DOHH2 (cell line): ENCODE results near the gene WFDC1.

Source experiments
- H3F3A ChIP-seq: fragments of 200-600 bp; sonication (generic), shearing (Covaris generic); 2 replicates; pipeline ENCODE4 v1.6.0; 2016; ENCODE audit warnings: antibody characterized with exemption, mild to moderate bottlenecking; ENCODE audit not compliant: control insufficient read depth, insufficient read depth
- H3K27ac ChIP-seq: fragments of 200-600 bp; sonication (generic); 2 replicates; pipeline ENCODE4 v1.5.1; 2014; ENCODE audit warnings: low read depth, mild to moderate bottlenecking, low read length, moderate library complexity
- H3K27me3 ChIP-seq: fragments of 200-600 bp; sonication (generic); 2 replicates; pipeline ENCODE4 v1.6.1; 2014; ENCODE audit warnings: mild to moderate bottlenecking, low read length, mixed read lengths; ENCODE audit not compliant: control insufficient read depth
- H3K36me3 ChIP-seq: fragments of 200-600 bp; sonication (generic); 2 replicates; pipeline ENCODE4 v1.6.1; 2014; ENCODE audit warnings: mild to moderate bottlenecking, low read length, moderate library complexity, mixed read lengths; ENCODE audit not compliant: control insufficient read depth
- H3K4me1 ChIP-seq: fragments of 200-600 bp; sonication (generic); 2 replicates; pipeline ENCODE4 v1.6.1; 2014; ENCODE audit warnings: mild to moderate bottlenecking, low read length, mixed read lengths; ENCODE audit not compliant: control insufficient read depth
- H3K4me2 ChIP-seq: fragments of 200-600 bp; sonication (generic); 2 replicates; pipeline ENCODE4 v1.6.0; 2014; ENCODE audit warnings: mild to moderate bottlenecking, low read length, moderate library complexity
- H3K4me3 ChIP-seq: fragments of 200-600 bp; sonication (generic); 2 replicates; pipeline ENCODE4 v1.5.1; 2014; ENCODE audit warnings: mild to moderate bottlenecking, low read length, mixed read lengths
- H3K79me2 ChIP-seq: fragments of 200-600 bp; sonication (generic); 2 replicates; pipeline ENCODE4 v1.6.1; 2014; ENCODE audit warnings: mild to moderate bottlenecking, low read length, mixed read lengths; ENCODE audit not compliant: control insufficient read depth
- H3K9me2 ChIP-seq: fragments of 200-600 bp; sonication (generic); replicated peaks from 2 replicates; pipeline ENCODE4 v1.6.1; 2014; ENCODE audit warnings: mild to moderate bottlenecking, low read length, mixed read lengths; ENCODE audit not compliant: control insufficient read depth
- H3K9me3 ChIP-seq: fragments of 200-600 bp; sonication (generic); 2 replicates; pipeline ENCODE4 v1.6.1; 2014; ENCODE audit warnings: antibody characterized with exemption, low read length, mixed read lengths; ENCODE audit not compliant: control insufficient read depth, insufficient read depth
- H4K20me1 ChIP-seq: fragments of 200-600 bp; sonication (generic); 2 replicates; pipeline ENCODE4 v1.6.0; 2014; ENCODE audit warnings: low read depth, mild to moderate bottlenecking, antibody characterized with exemption, low read length, moderate library complexity; ENCODE audit not compliant: control insufficient read depth, insufficient read depth
- CTCF ChIP-seq: fragments of 200-600 bp; sonication (generic); IDR thresholded peaks from one replicate; pipeline ENCODE4 v1.5.1; 2014; ENCODE audit warnings: antibody characterized with exemption, mild to moderate bottlenecking, low read depth, low read length; ENCODE audit not compliant: poor library complexity, severe bottlenecking
- EZH2phosphoT487 ChIP-seq: fragments of 200-600 bp; sonication (generic); IDR thresholded peaks from 2 replicates; pipeline ENCODE4 v1.6.1; 2017; ENCODE audit warnings: borderline replicate concordance, mild to moderate bottlenecking, antibody characterized with exemption, low read length, moderate library complexity, mixed read lengths

Gene WFDC1

GRCh38 chr16:84282533-84282932, 12.1 kb upstream of the WFDC1 start:
- Histone ChIP-seq H3K9me3 (no peaks in the 10 kb centered on the region), H3K36me3 (no peaks in the 10 kb centered on the region), H3K27me3 (no peaks in the 10 kb centered on the region), H3K9me2 (no peaks in the 10 kb centered on the region), H3K27ac (no peak overlapping the region), H3K4me3 (no peak overlapping the region), H3K79me2 (no peaks in the 10 kb centered on the region), H4K20me1 (no peaks in the 10 kb centered on the region), H3K4me2 (no peak overlapping the region), H3K4me1 (no peaks in the 10 kb centered on the region), H3F3A (no peaks in the 10 kb centered on the region)
- no peak for TF ChIP-seq CTCF
- no peak for TF ChIP-seq EZH2phosphoT487

GRCh38 chr16:84283314-84284153, 11.1 kb upstream of the WFDC1 start:
- no peak for TF ChIP-seq EZH2phosphoT487
- no peak for TF ChIP-seq CTCF
- Histone ChIP-seq H4K20me1 (no peaks in the 10 kb centered on the region), H3F3A (no peaks in the 10 kb centered on the region), H3K4me2 (no peak overlapping the region), H3K27me3 (peaks cover 4% of the 10 kb centered on the region), H3K36me3 (no peaks in the 10 kb centered on the region), H3K9me3 (no peaks in the 10 kb centered on the region), H3K27ac (no peak overlapping the region), H3K4me3 (no peak overlapping the region), H3K4me1 (no peaks in the 10 kb centered on the region), H3K9me2 (no peaks in the 10 kb centered on the region), H3K79me2 (no peaks in the 10 kb centered on the region)

GRCh38 chr16:84284154-84284722, 10.4 kb upstream of the WFDC1 start:
- H3K27me3 ChIP-seq: peaks cover 8% of the 10 kb centered on the region
- no peaks in the 10 kb centered on the region for H3K9me2 ChIP-seq
- H3K4me3 ChIP-seq: no peak overlapping the region
- H3K4me2 ChIP-seq: no peak overlapping the region
- no peaks in the 10 kb centered on the region for H3K4me1 ChIP-seq
- no peaks in the 10 kb centered on the region for H3K36me3 ChIP-seq
- H3K27ac ChIP-seq: no peak overlapping the region
- no peaks in the 10 kb centered on the region for H3K79me2 ChIP-seq
- H3F3A ChIP-seq: no peaks in the 10 kb centered on the region
- TF ChIP-seq CTCF (no peak), EZH2phosphoT487 (no peak)
- no peaks in the 10 kb centered on the region for H3K9me3 ChIP-seq
- no peaks in the 10 kb centered on the region for H4K20me1 ChIP-seq
